ENCODE measurements around the gene MRPL28. TPM values are rescaled to one million over a fixed set of nuclear protein-coding genes. Genes with fewer than 3 reads are reported as not detected.
"Not testable (repeated sequence)": the region's sequence is repeated elsewhere in the genome, so short reads cannot be mapped to it uniquely, and the experiment has no call there.

Gene MRPL28
- total RNA-seq, 1 donor from 2014 or later, result 47.8 TPM

GRCh38 chr16:350203-350602, 20.1 kb downstream of the MRPL28 start:
- Histone ChIP-seq H3K4me1 (peaks cover 12% of the 10 kb centered on the region in 2 donors), H3K27ac (no peak overlapping the region), H3K36me3 (peaks cover 6 to 16% of the 10 kb centered on the region in 2 donors), H3K27me3 (no peaks in the 10 kb centered on the region), H3K4me3 (no peak overlapping the region), H3K9me3 (no peaks in the 10 kb centered on the region)
- intact Hi-C loops (cut with DNase I), result no loop called here
- TF ChIP-seq CTCF (IDR thresholded peaks at IDR 0.05), result no peak
- DNase-seq (ENCODE audit: low spot score in 2 of 2), result no peak

GRCh38 chr16:349211-349610, 21.1 kb downstream of the MRPL28 start:
- TF ChIP-seq CTCF (IDR thresholded peaks at IDR 0.05), result no peak
- intact Hi-C loops (cut with DNase I), result no loop called here

GRCh38 chr16:348495-348894, 21.8 kb downstream of the MRPL28 start:
- intact Hi-C loops (cut with DNase I); H3K27ac ChIP-seq; H3K27me3 ChIP-seq; H3K4me3 ChIP-seq; DNase-seq (ENCODE audit: low spot score in 2 of 2); H3K9me3 ChIP-seq: not testable (repeated sequence)
- Histone ChIP-seq H3K4me1 (peaks cover 12% of the 10 kb centered on the region in 2 donors), H3K36me3 (peaks cover 6 to 28% of the 10 kb centered on the region in 2 donors)

More at GRCh38 chr16:349211-349610, 21.1 kb downstream of the MRPL28 start:
- Histone ChIP-seq H3K27me3 (no peaks in the 10 kb centered on the region), H3K36me3 (peaks cover 6 to 23% of the 10 kb centered on the region in 2 donors), H3K4me1 (peaks cover 12% of the 10 kb centered on the region in 2 donors), H3K9me3 (no peaks in the 10 kb centered on the region), H3K27ac (no peak overlapping the region), H3K4me3 (no peak overlapping the region)
- DNase-seq (ENCODE audit: low spot score in 2 of 2), result no peak

GRCh38 chr16:347203-347602, 23.1 kb downstream of the MRPL28 start:
- no peaks in the 10 kb centered on the region for H3K9me3 ChIP-seq
- no peak overlapping the region for H3K4me3 ChIP-seq
- no peak for DNase-seq (ENCODE audit: low spot score in 2 of 2)
- no peaks in the 10 kb centered on the region for H3K27me3 ChIP-seq
- H3K27ac ChIP-seq, result no peak overlapping the region
- H3K4me1 ChIP-seq, result peaks cover 9% of the 10 kb centered on the region in 2 donors
- intact Hi-C loops (cut with DNase I), result no loop called here
- TF ChIP-seq CTCF (IDR thresholded peaks at IDR 0.05), result no peak
- H3K36me3 ChIP-seq, result peaks cover 6 to 39% of the 10 kb centered on the region in 2 donors

- no peak for TF ChIP-seq CTCF (IDR thresholded peaks at IDR 0.05)
- intact Hi-C loops (cut with DNase I), result no loop called here
- H3K9me3 ChIP-seq, result no peaks in the 10 kb centered on the region
- H3K4me1 ChIP-seq, result peaks cover 6 to 7% of the 10 kb centered on the region in 2 donors
- peaks cover 6 to 39% of the 10 kb centered on the region in 2 donors for H3K36me3 ChIP-seq
- DNase-seq (ENCODE audit: low spot score in 2 of 2), result no peak
- H3K27ac ChIP-seq, result no peak overlapping the region
- H3K27me3 ChIP-seq, result no peaks in the 10 kb centered on the region
- no peak overlapping the region for H3K4me3 ChIP-seq
Measured at GRCh38 chr16:346587-346986, 23.8 kb downstream of the MRPL28 start.

- no peak overlapping the region for H3K4me3 ChIP-seq
- H3K27me3 ChIP-seq, result no peaks in the 10 kb centered on the region
- no peaks in the 10 kb centered on the region for H3K4me1 ChIP-seq
- no peaks in the 10 kb centered on the region for H3K9me3 ChIP-seq
- intact Hi-C loops (cut with DNase I), result no loop called here
- peaks cover 6 to 39% of the 10 kb centered on the region in 2 donors for H3K36me3 ChIP-seq
- no peak overlapping the region for H3K27ac ChIP-seq
- DNase-seq (ENCODE audit: low spot score in 2 of 2), result no peak
- TF ChIP-seq CTCF (IDR thresholded peaks at IDR 0.05), result no peak
Measured at GRCh38 chr16:345772-346171, 24.6 kb downstream of the MRPL28 start.
